ENCODE data around the gene AK8. TPM values are rescaled to one million over a fixed set of nuclear protein-coding genes. Genes with fewer than 3 reads are reported as not detected.

AK8 gene
- total RNA-seq, 2 experiments from 2014 or later, result 0.10 to 0.36 TPM

DNA sequence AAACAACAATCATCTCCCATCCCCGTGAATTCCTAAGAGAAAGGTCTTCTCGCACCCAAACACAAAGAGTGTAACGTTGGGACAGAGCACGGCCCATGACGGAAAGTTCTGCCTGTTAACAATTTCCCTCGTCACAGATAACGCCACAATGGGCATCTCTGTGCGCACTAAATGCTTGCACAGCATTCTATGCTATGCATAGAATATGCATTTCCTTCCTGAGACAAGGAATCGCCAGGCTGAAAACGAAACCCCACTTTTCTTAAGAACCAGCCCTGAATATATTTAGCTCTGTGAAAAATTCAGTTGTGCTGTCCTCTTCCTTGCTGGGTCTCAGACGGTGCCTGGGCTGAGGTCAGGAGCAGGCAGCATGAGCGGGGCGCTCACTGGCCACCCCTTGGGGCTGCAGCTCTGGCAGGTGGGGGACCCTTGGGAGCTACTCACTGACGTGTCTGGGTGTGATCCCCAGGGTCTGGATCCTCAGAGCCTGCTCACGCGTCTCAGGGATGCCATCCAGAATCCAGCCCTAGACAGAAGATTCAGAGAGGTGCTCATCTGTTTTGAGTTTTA lies 49.8 kb downstream of the AK8 start:
- DNase-seq, result no peak
- Mint-ChIP-seq H3K27me3 (peaks cover 13% of the 10 kb centered on the region), H3K36me3 (no peaks in the 10 kb centered on the region), H3K4me3 (no peak overlapping the region), H3K27ac (no peak overlapping the region), H3K9me3 (no peaks in the 10 kb centered on the region), H3K4me1 (no peaks in the 10 kb centered on the region)

GRCh38 chr9:132827366-132827765 lies 50.7 kb downstream of the AK8 start:
- no peaks in the 10 kb centered on the region for H3K9me3 Mint-ChIP-seq
- H3K27ac Mint-ChIP-seq, result no peak overlapping the region
- H3K27me3 Mint-ChIP-seq, result peaks cover 22% of the 10 kb centered on the region
- DNase-seq, result no peak
- no peaks in the 10 kb centered on the region for H3K4me1 Mint-ChIP-seq
- no peaks in the 10 kb centered on the region for H3K36me3 Mint-ChIP-seq
- no peak overlapping the region for H3K4me3 Mint-ChIP-seq

- no peaks in the 10 kb centered on the region for H3K9me3 Mint-ChIP-seq
- H3K4me1 Mint-ChIP-seq, result no peaks in the 10 kb centered on the region
- no peak for DNase-seq
- no peaks in the 10 kb centered on the region for H3K36me3 Mint-ChIP-seq
- no peak overlapping the region for H3K27ac Mint-ChIP-seq
- H3K4me3 Mint-ChIP-seq, result no peak overlapping the region
- peaks cover 22% of the 10 kb centered on the region for H3K27me3 Mint-ChIP-seq
Measured at GRCh38 chr9:132826621-132827365, 51.3 kb downstream of the AK8 start.

- H3K4me3 Mint-ChIP-seq, result no peak overlapping the region
- H3K36me3 Mint-ChIP-seq, result no peaks in the 10 kb centered on the region
- H3K27ac Mint-ChIP-seq, result no peak overlapping the region
- no peaks in the 10 kb centered on the region for H3K4me1 Mint-ChIP-seq
- peaks cover 22% of the 10 kb centered on the region for H3K27me3 Mint-ChIP-seq
- DNase-seq, result no peak
- no peaks in the 10 kb centered on the region for H3K9me3 Mint-ChIP-seq
Measured at GRCh38 chr9:132826131-132826530, 52.0 kb downstream of the AK8 start.

- no peak for DNase-seq
- Mint-ChIP-seq H3K36me3 (no peaks in the 10 kb centered on the region), H3K27me3 (peaks cover 22% of the 10 kb centered on the region), H3K4me1 (no peaks in the 10 kb centered on the region), H3K9me3 (no peaks in the 10 kb centered on the region), H3K4me3 (no peak overlapping the region), H3K27ac (no peak overlapping the region)
Measured at GRCh38 chr9:132825430-132825829, 52.7 kb downstream of the AK8 start.

DNA sequence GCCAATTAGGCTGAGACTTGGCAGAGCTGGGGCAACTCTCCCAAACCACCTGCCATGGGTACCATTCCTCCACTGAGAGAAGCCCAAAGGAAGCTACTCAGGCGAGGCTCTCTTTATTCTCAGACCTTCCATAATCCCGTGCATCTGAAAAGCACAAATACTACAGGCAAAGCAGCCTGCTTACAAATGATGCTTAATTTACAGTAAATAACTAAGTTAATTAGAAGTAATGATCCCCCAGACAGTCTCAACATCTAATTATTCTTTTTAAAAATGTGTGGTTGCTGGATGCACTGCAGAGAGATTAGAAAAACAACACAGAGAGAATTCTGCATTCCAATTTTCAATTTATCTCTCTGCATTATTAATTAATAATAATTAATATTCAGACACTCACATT lies 53.1 kb downstream of the AK8 start:
- Mint-ChIP-seq H3K36me3 (no peaks in the 10 kb centered on the region), H3K27me3 (peaks cover 22% of the 10 kb centered on the region)

DNA sequence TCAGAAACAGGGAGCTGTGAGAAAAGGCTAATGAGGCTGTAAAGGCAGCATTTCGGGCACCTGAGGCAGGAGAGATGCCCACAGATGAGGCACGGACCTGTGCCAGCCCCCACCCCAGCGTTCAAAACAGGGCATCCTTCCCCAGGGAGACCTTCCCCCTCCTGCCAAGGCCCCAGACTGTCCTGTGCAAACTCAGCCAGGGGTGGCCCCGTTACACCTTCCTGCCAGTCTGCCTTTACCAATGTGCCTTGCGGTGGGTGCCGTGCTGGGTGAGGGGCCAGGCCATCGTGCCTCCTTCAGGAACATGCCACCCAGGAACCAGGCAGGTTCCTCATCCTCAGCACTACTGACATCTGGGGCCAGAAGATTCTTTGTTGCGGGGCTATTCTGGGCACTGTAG lies 53.9 kb downstream of the AK8 start:
- H3K27ac Mint-ChIP-seq, result no peak overlapping the region

More for the DNA sequence above, 53.1 kb downstream of the AK8 start:
- Mint-ChIP-seq H3K4me1 (no peaks in the 10 kb centered on the region), H3K27ac (no peak overlapping the region), H3K9me3 (no peaks in the 10 kb centered on the region), H3K4me3 (no peak overlapping the region)
- no peak for DNase-seq

GRCh38 chr9:132823370-132824145 lies 54.5 kb downstream of the AK8 start:
- no peaks in the 10 kb centered on the region for H3K36me3 Mint-ChIP-seq
- H3K4me1 Mint-ChIP-seq, result no peaks in the 10 kb centered on the region
- no peak overlapping the region for H3K27ac Mint-ChIP-seq
- no peaks in the 10 kb centered on the region for H3K9me3 Mint-ChIP-seq
- H3K4me3 Mint-ChIP-seq, result no peak overlapping the region
- H3K27me3 Mint-ChIP-seq, result peaks cover 33% of the 10 kb centered on the region
- DNase-seq, result no peak

More for the DNA sequence above, 53.9 kb downstream of the AK8 start:
- peaks cover 30% of the 10 kb centered on the region for H3K27me3 Mint-ChIP-seq
- H3K4me1 Mint-ChIP-seq, result no peaks in the 10 kb centered on the region
- no peaks in the 10 kb centered on the region for H3K36me3 Mint-ChIP-seq
- H3K4me3 Mint-ChIP-seq, result no peak overlapping the region
- no peaks in the 10 kb centered on the region for H3K9me3 Mint-ChIP-seq
- DNase-seq, result no peak

- Mint-ChIP-seq H3K4me3 (no peak overlapping the region), H3K4me1 (no peaks in the 10 kb centered on the region), H3K27me3 (peaks cover 48% of the 10 kb centered on the region), H3K9me3 (no peaks in the 10 kb centered on the region), H3K27ac (no peak overlapping the region), H3K36me3 (no peaks in the 10 kb centered on the region)
- DNase-seq, result no peak
Measured at GRCh38 chr9:132820169-132820944, 57.7 kb downstream of the AK8 start.

- peaks cover 47% of the 10 kb centered on the region for H3K27me3 Mint-ChIP-seq
Measured at GRCh38 chr9:132818588-132818987, 59.5 kb downstream of the AK8 start.

DNA sequence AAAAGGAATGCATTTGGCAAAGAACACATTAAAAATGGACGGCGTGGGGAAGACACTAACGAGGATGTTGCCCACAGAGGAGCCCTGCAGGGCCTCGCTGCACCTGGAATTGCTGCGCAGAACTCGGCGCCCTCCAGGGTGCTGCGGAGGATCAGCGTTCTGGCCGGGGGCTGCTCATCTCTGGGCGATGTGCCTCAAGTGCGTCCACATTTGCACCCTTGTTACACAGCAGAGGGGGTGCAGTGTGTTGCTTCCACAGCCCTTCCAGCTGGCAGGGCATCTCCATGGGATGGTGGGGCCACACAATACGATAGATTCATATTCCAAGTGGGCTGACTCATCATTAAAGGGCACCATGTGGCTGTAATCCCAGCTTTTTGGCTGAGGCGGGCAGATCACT lies 63.1 kb downstream of the AK8 start:
- Mint-ChIP-seq H3K9me3 (no peaks in the 10 kb centered on the region), H3K27me3 (peaks cover 48% of the 10 kb centered on the region), H3K4me3 (no peak overlapping the region), H3K36me3 (no peaks in the 10 kb centered on the region), H3K4me1 (no peaks in the 10 kb centered on the region), H3K27ac (no peak overlapping the region)
- DNase-seq, result no peak

More at GRCh38 chr9:132818588-132818987, 59.5 kb downstream of the AK8 start:
- DNase-seq, result no peak
- H3K4me3 Mint-ChIP-seq, result no peak overlapping the region
- no peak overlapping the region for H3K27ac Mint-ChIP-seq
- H3K9me3 Mint-ChIP-seq, result no peaks in the 10 kb centered on the region
- H3K36me3 Mint-ChIP-seq, result no peaks in the 10 kb centered on the region
- no peaks in the 10 kb centered on the region for H3K4me1 Mint-ChIP-seq

DNA sequence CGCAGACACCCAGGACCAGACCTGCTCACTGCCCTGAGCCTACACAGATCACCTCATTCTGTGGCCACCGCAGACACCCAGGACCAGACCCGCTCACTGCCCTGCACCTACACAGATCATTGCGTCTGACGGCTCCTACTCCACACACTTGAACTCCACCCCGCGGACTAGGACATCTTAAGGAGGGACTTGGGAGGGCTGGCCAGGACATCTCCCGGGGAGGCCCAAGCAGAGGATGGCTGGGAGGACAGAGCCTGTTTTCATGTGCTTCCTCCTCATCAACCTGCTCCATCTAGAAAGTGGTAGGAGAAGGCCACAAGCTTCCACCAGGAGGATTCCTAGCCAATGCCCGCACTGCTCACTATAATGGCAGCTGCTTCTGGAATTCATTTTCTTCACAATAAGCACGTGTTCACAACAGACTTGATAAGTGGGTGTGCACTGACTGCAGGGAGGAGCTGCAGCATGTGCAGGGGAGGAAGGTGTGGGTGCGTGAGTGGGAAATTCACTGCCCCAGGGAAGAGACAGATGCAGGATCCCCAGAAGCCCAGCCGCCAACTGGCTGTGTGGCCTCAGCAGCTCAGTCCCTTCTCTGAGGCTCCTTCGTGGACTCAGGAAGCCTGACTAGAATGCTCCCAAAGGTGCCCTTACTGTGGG lies 64.8 kb downstream of the AK8 start:
- H3K27ac Mint-ChIP-seq, result no peak overlapping the region

DNA sequence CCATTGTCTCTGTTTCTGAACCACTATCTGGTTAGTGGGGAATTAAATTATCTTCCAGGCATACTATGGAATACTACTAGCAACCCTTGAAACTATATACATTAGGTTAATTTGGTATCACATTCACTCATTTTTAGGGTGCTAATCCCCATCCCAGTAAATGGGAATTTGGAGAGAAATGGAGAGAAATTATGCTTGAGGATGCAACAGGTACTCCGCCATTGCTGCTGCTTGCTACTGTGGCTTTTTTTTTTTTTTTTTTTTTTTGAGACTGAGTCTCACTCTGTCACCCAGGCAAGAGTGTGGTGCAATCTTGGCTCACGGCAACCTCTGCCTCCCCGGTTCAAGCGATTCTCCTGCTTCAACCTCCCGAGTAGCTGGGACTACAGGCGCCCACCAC lies 66.1 kb downstream of the AK8 start:
- Mint-ChIP-seq H3K4me1 (no peaks in the 10 kb centered on the region), H3K36me3 (no peaks in the 10 kb centered on the region), H3K27me3 (peaks cover 51% of the 10 kb centered on the region), H3K27ac (no peak overlapping the region), H3K9me3 (no peaks in the 10 kb centered on the region), H3K4me3 (no peak overlapping the region)
- no peak for DNase-seq

More for the DNA sequence above, 64.8 kb downstream of the AK8 start:
- H3K4me3 Mint-ChIP-seq, result no peak overlapping the region
- peaks cover 47% of the 10 kb centered on the region for H3K27me3 Mint-ChIP-seq
- H3K9me3 Mint-ChIP-seq, result no peaks in the 10 kb centered on the region
- DNase-seq, result no peak
- H3K4me1 Mint-ChIP-seq, result no peaks in the 10 kb centered on the region
- no peaks in the 10 kb centered on the region for H3K36me3 Mint-ChIP-seq

DNA sequence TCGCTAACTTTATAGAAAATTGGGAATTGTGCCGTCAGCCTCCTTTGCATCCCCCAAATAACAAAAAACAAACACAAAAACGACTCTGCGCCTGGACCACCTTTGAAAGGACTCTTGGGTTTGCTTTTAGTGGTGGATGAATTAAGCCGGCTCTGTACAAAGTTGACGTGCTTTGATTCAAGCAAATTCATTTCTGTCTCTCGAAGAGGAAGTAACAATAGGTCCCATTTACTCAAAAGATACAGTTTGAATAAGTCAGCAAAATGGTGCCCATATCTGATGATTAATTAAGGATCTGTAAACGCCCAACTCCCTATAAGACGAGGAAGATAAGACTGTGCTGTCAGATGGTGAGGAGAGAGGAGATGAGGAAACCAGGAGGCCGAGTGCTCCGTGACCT lies 67.8 kb downstream of the AK8 start:
- DNase-seq, result no peak
- no peak overlapping the region for H3K27ac Mint-ChIP-seq
- no peaks in the 10 kb centered on the region for H3K9me3 Mint-ChIP-seq
- peaks cover 50% of the 10 kb centered on the region for H3K27me3 Mint-ChIP-seq
- no peaks in the 10 kb centered on the region for H3K36me3 Mint-ChIP-seq
- no peaks in the 10 kb centered on the region for H3K4me1 Mint-ChIP-seq
- H3K4me3 Mint-ChIP-seq, result no peak overlapping the region
